ENCODE data around the gene CGNL1.

The CGNL1 gene

GRCh38 chr15:57556040-57556439 lies 179.7 kb downstream of the CGNL1 start:
- Histone ChIP-seq H3K9ac (ENCODE audit: low read depth, low read length, poor library complexity, severe bottlenecking) (no peak overlapping the region), H3K9me3 (ENCODE audit: insufficient read depth, low read depth, low read length) (no peaks in the 10 kb centered on the region), H3K9me2 (replicated peaks; ENCODE audit: low read depth, low read length) (no peaks in the 10 kb centered on the region), H3K79me2 (ENCODE audit: insufficient read depth, low read length) (no peaks in the 10 kb centered on the region), H3K4me1 (ENCODE audit: insufficient read depth, low read length, poor library complexity, severe bottlenecking) (no peaks in the 10 kb centered on the region), H3K4me3 (ENCODE audit: low read length, poor library complexity, severe bottlenecking) (no peak overlapping the region), H4K20me1 (ENCODE audit: insufficient read depth, low read length, poor library complexity, severe bottlenecking) (no peaks in the 10 kb centered on the region), H3F3A (ENCODE audit: low read depth) (no peaks in the 10 kb centered on the region), H2AFZ (ENCODE audit: low read length) (no peak overlapping the region), H3K36me3 (ENCODE audit: insufficient read depth, low read length) (no peaks in the 10 kb centered on the region), H3K27me3 (ENCODE audit: insufficient read depth, low read length, poor library complexity, severe bottlenecking) (no peaks in the 10 kb centered on the region), H3K4me2 (ENCODE audit: low read depth, low read length, poor library complexity, severe bottlenecking) (no peak overlapping the region)
- TF ChIP-seq EZH2phosphoT487 (IDR thresholded peaks at IDR 0.05; ENCODE audit: borderline replicate concordance) (no peak), CTCF (conservative IDR thresholded peaks at IDR 0.05; ENCODE audit: low read length) (no peak)

GRCh38 chr15:57557267-57557666 lies 181.0 kb downstream of the CGNL1 start:
- Histone ChIP-seq H3K4me3 (ENCODE audit: low read length, poor library complexity, severe bottlenecking) (no peak overlapping the region), H3K4me1 (ENCODE audit: insufficient read depth, low read length, poor library complexity, severe bottlenecking) (no peaks in the 10 kb centered on the region), H3K79me2 (ENCODE audit: insufficient read depth, low read length) (no peaks in the 10 kb centered on the region), H3K9me2 (replicated peaks; ENCODE audit: low read depth, low read length) (no peaks in the 10 kb centered on the region), H4K20me1 (ENCODE audit: insufficient read depth, low read length, poor library complexity, severe bottlenecking) (no peaks in the 10 kb centered on the region), H2AFZ (ENCODE audit: low read length) (no peak overlapping the region), H3F3A (ENCODE audit: low read depth) (no peaks in the 10 kb centered on the region), H3K4me2 (ENCODE audit: low read depth, low read length, poor library complexity, severe bottlenecking) (no peak overlapping the region), H3K27me3 (ENCODE audit: insufficient read depth, low read length, poor library complexity, severe bottlenecking) (no peaks in the 10 kb centered on the region), H3K9ac (ENCODE audit: low read depth, low read length, poor library complexity, severe bottlenecking) (no peak overlapping the region), H3K36me3 (ENCODE audit: insufficient read depth, low read length) (no peaks in the 10 kb centered on the region), H3K9me3 (ENCODE audit: insufficient read depth, low read depth, low read length) (no peaks in the 10 kb centered on the region)
- no peak for TF ChIP-seq CTCF (conservative IDR thresholded peaks at IDR 0.05; ENCODE audit: low read length)
- no peak for TF ChIP-seq EZH2phosphoT487 (IDR thresholded peaks at IDR 0.05; ENCODE audit: borderline replicate concordance)

- Histone ChIP-seq H3K36me3 (ENCODE audit: insufficient read depth, low read length) (no peaks in the 10 kb centered on the region), H3K9ac (ENCODE audit: low read depth, low read length, poor library complexity, severe bottlenecking) (no peak overlapping the region), H3K27me3 (ENCODE audit: insufficient read depth, low read length, poor library complexity, severe bottlenecking) (no peaks in the 10 kb centered on the region), H4K20me1 (ENCODE audit: insufficient read depth, low read length, poor library complexity, severe bottlenecking) (no peaks in the 10 kb centered on the region), H3F3A (ENCODE audit: low read depth) (no peaks in the 10 kb centered on the region), H3K79me2 (ENCODE audit: insufficient read depth, low read length) (no peaks in the 10 kb centered on the region), H2AFZ (ENCODE audit: low read length) (no peak overlapping the region), H3K9me3 (ENCODE audit: insufficient read depth, low read depth, low read length) (no peaks in the 10 kb centered on the region), H3K4me1 (ENCODE audit: insufficient read depth, low read length, poor library complexity, severe bottlenecking) (no peaks in the 10 kb centered on the region), H3K4me2 (ENCODE audit: low read depth, low read length, poor library complexity, severe bottlenecking) (no peak overlapping the region), H3K9me2 (replicated peaks; ENCODE audit: low read depth, low read length) (no peaks in the 10 kb centered on the region), H3K4me3 (ENCODE audit: low read length, poor library complexity, severe bottlenecking) (no peak overlapping the region)
- TF ChIP-seq CTCF (conservative IDR thresholded peaks at IDR 0.05; ENCODE audit: low read length) (no peak), EZH2phosphoT487 (IDR thresholded peaks at IDR 0.05; ENCODE audit: borderline replicate concordance) (no peak)
Observed at GRCh38 chr15:57557810-57558209, 181.5 kb downstream of the CGNL1 start.

Measured in Loucy (cell line).